ENCODE results near the gene CARD9.

Gene CARD9

DNA sequence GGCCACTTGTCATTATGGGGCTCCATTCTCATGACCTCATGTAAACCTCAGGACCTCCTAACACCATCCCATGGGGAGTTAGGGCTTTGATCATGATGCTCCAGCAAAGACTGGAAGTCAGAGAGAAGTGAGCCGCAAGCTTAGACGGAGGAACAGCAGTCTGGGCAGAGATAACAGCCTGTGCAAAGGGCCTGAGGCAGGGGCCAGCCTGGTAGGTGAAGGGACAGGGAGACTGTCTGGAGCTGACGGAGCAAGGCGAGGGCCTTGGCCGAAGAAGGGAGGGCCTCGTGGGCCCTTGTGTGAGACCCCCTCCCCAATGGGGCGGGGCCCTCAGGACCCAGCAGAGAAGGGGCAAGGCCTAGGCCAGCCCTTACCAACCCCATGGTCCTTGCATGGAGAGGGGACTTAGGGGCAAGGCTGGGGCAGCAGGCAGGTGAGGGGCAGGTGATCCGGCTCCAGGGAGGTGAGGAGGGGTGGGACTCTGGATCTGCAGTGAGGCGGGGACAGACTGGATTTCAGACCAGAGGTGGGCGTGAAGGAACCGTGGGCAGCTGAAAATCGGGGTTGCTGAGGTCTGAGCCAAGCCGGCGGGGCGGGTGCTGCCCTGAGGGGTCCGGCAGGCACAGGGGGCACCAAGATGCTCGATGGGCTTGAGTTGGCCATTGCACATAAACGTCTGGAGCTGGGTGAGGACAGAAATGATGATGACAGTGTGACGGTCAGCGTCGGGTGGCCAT lies 28.8 kb downstream of the CARD9 start:
- no peak for DNase-seq

DNA sequence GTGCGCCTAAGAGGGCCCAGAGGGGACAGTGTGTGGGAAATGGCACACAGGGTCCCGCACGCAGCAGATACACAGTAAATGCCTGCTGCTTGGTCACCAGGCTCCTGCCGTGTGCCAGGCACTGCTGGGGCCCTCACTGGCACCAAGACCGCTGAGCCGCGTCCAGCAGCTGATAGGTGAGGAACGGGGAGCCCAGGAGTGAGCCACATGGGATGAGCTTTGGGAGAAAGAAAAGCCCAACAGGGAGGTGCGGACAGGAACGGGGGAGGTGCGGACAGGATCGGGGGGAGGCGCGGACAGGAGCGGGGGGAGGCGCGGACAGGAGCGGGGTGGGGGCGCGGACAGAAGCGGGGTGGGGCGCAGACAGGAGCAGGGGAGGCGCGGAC lies 29.6 kb downstream of the CARD9 start:
- DNase-seq = no peak

- no peak for DNase-seq
Measured at GRCh38 chr9:136343121-136343883, 30.2 kb downstream of the CARD9 start.

GRCh38 chr9:136342181-136343120 lies 31.0 kb downstream of the CARD9 start:
- DNase-seq = no peak

- no peak for DNase-seq
Measured at GRCh38 chr9:136341769-136342168, 31.7 kb downstream of the CARD9 start.

DNA sequence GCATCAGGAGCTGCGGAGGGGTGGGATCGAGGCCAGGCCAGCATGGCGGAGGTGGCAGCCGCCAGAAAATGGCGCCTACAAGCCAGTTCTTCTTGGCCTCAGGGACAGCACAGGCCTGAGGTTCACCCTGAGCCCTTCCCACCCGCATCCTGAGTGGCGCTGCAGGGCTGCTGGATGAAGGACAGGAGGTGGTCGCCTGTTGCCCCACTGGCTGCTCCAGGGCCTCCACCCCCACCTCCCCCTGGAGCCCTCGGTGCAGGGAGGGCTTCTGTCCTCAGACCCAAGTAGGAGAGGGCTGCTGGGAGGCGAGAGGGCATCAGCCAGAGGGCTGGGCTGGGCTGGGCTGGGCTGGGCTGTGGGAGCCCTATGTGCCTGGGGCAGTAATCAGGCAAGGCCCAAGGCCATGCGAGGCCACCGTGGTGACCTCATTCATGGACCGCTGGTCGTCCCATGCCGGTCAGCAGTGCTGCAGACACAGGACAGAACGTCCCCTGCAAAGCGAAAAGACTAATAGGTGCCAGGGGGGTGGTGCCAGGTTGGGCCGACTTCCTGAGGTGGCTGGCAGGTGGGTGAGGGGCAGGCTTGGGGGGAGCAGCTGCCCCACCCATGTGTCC lies 32.3 kb downstream of the CARD9 start:
- no peak for DNase-seq

DNA sequence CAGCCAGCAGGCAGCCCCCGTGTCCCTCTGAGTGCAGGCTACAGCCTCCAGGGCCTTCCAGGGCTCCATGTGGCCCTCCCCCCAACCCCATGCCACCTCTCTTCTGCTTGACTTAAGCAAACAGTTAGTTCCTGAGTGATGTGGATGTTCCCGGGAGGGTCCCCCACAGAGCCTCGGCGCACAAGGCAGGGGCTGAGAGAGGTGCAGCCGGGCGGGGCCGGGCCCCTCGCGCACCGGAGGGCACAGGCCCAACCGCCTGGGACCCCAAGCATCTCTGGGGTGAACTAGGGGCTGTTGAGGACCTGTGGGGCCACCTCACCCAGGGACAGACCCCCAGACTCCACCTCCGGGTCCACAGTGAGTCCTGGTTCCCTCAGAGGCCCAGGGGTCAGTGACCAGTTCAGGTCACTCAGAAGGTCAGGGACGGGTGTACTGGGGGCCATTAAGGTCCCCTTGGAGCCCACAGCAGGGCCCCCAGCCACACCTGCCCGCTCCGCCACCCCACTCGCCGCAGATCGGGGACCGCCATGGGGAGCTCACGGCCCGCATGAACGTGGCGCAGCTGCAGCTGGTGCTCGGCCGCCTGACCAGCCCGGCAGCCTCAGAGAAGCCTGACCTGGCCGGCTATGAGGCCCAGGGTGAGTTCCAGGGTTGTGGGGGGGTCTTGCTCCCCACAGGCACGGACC lies 33.0 kb downstream of the CARD9 start:
- no peak for DNase-seq

DNA sequence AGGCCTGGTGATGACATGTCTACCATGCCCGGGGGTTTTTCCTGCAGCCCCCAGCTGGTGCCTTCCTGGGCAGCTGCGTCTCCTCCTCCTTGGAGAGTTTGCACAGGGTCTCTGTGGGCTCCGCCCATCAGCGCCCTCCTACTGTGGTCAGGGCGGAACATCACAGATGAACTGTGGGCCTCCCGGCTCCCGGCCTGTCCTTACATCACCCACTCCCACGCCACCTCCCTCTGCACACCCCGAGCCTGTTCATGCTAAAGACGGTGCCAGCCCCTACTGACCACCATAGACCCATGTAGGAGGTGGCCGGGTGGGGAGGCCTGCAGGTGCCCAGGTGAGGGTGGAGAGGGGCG lies 33.5 kb downstream of the CARD9 start:
- DNase-seq = no peak

GRCh38 chr9:136339173-136339957 lies 34.1 kb downstream of the CARD9 start:
- no peak for DNase-seq

GRCh38 chr9:136338511-136338910 lies 35.0 kb downstream of the CARD9 start:
- no peak for DNase-seq

GRCh38 chr9:136337416-136338395 lies 35.8 kb downstream of the CARD9 start:
- DNase-seq = no peak

GRCh38 chr9:136336881-136337280 lies 36.6 kb downstream of the CARD9 start:
- no peak for DNase-seq

DNA sequence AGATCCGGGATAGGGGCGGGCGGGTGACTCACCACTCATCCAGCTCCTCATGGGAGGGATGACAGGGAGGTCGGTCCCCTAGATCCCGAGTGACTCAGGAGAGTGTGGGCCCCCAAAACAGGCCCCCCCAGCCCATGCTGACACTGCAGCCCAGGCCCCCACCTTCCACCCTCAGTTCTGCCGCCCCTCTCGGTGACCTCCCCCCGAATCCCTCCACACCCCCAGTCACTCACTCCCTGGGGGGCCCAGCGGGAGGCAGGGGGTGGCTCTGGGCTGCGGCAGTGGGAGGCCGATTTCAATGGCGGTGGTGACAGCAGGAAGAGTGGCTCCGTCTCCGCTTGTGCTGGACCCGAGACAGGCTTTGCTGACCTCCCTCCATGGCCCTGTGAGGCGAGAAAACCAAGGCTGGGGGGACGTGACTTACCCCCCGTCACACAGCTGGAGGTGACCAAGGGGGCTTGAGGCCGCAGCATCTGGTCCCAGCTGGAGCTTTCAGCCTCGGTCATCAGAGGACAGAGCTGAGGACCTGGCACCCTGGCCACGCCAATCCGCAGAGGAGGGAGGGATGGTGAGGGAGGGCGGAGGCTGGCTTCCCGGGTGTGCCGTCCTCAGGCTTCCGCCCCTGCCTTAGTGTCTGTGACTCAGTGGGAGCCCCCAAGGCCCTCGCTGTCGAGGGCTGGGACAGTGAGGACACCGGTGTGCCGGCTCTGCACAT lies 37.2 kb downstream of the CARD9 start:
- DNase-seq = no peak

DNA sequence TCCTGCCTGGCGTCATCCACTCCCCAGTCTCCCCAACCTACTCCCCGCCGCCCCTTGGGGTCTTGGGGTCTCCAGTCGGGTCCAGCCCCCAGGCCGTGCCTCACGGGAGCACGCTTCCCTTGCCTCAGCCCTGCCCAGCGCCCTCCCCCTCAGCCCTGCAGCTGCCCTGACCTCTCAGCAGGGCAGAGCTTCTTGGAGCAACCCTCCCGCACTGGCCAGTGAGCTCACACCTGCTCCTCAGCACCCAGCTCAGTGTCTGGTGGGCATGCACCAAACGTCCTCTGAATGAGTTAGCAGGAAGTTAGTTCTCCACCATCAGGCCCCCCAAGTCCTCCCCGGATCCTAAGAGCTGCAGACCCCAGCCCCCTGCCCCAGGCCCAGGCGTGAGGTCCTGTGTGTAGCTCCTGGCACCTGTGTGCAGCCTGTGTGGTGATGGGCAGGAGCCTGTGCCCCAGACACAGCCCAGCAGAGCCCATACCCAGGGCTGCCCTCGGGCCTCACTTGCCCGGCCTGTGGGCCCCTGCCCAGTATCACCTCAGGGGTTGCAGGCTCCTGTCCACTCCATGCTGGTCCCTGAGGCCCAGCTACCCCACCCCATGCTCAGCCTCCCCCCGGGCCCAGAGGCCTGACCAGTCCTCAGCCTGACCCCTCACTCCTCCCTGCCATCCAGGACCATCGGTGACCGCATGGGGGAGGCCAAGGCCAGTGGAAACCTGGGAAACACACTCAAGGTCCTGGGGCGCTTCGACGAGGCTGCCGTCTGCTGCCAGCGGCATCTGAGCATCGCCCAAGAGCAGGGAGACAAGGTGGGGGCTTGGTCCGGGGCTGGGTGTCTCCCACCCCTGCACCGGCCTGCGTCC lies 37.9 kb downstream of the CARD9 start:
- no peak for DNase-seq

GRCh38 chr9:136334541-136334940 lies 38.9 kb downstream of the CARD9 start:
- DNase-seq = no peak

- no peak for DNase-seq
Measured at GRCh38 chr9:136333486-136333885, 40.0 kb downstream of the CARD9 start.

- DNase-seq = no peak
Measured at GRCh38 chr9:136333045-136333444, 40.4 kb downstream of the CARD9 start.

GRCh38 chr9:136332482-136332983 lies 40.9 kb downstream of the CARD9 start:
- DNase-seq = no peak

Data from DMS 273 treated with DMSO at 0.1 percent for 48 hours (cell line).